ENCODE measurements around the gene HOXC10.

HOXC10 gene

GRCh38 chr12:54004063-54004840 is 19.3 kb downstream of the HOXC10 start:
- no peak for DNase-seq

GRCh38 chr12:54004841-54005530 is 20.0 kb downstream of the HOXC10 start:
- no peak for DNase-seq

- no peak for DNase-seq
Observed at GRCh38 chr12:54005531-54005852, 20.5 kb downstream of the HOXC10 start.

DNA sequence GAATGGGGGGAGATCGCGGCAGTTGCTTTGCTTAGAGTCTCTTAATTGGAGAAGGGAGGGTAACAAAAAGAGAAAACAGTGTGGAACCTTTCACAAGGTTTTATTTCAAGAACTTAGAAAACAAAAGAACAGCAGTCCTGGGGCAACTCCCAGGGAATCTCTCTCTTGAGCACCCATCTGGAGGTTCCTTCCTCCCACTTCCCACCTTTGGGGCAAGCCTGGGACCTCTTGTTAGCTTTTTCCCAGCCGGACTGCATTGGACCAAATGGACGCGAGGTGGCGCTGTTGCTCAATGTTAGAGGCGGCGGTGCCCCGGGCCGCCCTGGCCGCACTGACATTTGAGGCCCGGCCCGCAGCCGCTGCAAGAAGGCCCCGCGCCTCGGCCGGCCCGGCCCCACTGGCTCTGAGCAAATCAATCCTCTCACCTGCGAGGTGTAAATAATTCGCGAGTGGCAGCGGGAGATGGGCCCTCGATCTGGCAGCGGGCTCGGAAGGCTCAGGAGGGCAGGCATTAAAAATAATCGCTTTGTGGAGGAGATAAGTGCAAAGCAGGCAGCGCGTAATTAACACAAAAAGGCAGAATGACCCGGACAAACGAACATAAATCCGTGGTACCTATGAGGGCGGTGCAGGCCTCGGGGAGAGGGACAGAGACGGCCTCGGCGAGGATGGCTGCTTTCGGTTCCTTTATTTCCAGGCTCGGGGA is 21.1 kb downstream of the HOXC10 start:
- DNase-seq = no peak

DNA sequence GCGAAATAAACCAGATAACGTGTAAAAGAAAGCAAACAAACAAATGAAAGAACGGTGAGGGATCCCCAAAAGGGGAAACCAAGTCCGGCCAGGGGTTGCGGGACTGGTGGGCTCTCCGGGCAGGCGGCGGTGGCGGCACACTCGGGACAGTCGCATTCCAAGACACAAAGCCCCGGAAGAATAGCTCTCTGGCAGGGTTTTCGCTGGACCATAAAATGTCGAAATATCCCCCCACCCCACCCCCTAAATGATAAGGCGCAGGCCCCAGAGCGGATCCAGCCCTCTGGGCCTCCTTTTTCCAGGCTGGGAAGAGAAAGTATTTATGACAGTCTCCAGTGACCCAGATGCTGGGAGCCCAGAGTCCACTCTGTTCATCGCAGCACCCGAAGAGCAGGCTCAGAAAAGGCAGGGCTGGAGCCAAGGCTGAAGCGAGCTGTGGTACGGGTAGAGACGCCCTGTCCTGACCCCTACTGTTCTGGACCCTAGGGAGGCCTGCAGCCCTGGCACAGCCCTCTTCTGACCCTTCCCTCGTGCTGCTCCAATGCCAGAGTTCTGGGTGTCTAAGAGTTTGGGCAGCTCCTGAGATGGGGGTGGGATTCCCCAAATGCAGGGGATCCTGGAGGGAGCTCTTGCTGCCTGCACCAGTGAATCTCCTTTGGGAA is 21.7 kb downstream of the HOXC10 start:
- no peak for DNase-seq

GRCh38 chr12:54007538-54008259 is 22.8 kb downstream of the HOXC10 start:
- no peak for DNase-seq

GRCh38 chr12:54008260-54008552 is 23.3 kb downstream of the HOXC10 start:
- DNase-seq = no peak

DNA sequence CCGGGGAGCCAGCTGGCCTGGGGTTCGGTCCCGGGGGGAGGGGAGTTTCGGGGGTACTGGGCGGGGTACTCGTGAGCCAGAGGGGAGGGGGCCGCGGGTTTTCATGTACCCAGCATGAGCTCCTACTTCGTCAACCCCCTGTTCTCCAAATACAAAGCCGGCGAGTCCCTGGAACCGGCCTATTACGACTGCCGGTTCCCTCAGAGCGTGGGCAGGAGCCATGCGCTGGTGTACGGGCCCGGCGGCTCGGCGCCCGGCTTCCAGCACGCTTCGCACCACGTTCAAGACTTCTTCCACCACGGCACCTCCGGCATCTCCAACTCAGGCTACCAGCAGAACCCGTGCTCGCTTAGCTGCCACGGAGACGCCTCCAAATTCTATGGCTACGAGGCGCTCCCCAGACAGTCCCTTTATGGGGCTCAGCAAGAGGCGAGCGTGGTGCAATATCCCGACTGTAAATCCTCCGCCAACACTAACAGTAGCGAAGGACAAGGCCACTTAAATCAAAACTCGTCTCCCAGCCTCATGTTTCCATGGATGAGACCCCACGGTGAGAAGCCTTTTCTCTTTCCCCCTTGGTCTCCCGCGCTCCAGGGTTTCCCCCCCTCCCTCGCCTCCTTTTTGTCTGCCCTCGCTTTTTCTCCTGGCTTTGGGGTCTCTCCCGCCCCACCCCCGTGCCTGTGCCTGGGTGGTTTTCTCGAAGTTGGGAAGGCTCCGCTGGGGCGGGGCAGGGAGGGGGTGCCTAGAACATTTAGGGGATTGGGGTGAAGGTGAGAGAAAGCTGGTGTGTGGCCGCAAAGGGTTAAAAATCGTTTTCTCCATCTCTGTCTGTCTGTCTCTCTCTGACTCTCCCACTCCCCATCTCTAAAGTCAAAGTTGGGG is 24.5 kb downstream of the HOXC10 start:
- no peak for DNase-seq

DNA sequence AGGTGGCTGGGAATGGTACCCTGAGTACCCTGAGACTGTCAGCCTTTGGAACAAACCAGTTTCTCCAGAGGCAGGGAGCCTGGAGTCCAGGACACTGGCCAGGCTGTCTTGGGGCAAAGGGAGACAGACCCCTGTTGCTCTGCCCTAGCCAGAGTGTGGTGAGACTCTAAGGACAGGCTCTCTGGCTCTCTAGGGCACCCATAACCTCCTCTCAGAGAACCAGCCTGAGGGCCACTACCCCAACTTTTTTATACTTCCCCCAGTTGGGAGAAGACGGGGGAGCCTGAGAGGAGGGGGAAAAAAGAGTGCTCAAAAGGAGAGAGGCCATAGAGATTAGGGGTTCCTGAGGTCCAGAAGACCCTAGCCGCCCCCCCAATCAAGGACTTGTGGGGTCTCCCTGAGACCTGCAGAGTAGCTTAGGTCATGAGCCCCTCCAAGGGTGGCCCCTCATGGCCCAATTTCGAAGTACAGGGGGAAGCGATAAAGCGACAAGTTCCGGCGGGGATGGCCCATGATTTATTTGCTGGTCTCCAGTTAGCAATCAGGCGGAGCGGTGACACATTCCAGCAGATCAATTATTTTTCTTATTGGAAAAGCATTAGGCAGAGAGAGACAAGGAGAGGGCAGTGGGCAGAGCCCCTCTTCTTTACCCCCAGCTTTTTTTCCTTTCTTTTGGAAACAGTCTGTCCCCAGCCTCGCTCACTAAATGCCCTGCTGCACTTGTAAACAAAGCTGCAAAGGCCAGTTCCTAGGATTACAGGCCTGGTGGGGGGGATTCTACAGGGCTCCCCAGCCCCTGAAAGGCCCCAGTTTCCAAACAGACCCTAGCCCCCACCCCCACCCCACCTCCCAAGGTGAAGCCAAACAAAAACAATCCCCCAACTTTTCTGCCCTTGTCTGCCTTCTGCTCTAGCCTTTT is 25.4 kb downstream of the HOXC10 start:
- no peak for DNase-seq

GRCh38 chr12:54010972-54011664 is 26.2 kb downstream of the HOXC10 start:
- no peak for DNase-seq

- DNase-seq = no peak
Observed at GRCh38 chr12:54011665-54012532, 27.0 kb downstream of the HOXC10 start.

DNA sequence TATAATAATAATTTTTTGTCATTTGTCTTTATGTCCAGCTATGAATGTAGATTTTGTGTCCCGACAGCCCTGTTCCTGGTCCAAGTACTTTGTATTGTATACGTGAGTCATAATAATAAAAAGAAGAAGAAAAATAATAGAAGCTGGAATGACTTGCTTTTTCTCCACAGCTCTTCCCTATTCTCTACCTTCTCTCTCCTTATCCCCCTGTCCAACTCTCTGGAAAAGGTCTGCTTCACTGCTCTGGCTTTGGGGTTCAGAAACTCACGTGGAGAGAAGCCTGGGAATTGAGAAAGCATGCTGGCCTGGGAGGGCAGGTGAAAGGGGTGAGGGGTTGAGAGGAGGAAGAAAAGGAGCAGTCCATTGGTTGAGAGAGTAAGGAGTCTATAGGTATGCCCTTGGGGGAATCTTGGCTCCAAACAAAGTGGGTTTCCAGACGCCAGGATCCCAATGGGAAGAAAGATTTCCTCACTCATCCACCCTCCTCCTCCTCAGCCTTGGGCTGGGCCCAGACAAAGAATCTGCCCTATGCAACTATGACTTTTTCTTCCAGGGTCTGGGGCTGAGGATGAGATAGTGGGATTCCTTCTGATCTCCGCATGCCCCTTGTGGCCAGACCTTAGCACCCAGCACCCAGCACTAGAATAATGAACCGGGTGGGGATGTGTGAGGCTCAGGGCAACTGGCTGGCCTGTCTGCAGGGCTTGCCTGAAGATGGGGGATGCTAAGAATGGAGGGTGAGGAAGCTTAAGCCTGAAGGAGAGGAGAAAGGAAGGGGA is 27.9 kb downstream of the HOXC10 start:
- DNase-seq = no peak

GRCh38 chr12:54014377-54015017 is 29.6 kb downstream of the HOXC10 start:
- DNase-seq = no peak

DNA sequence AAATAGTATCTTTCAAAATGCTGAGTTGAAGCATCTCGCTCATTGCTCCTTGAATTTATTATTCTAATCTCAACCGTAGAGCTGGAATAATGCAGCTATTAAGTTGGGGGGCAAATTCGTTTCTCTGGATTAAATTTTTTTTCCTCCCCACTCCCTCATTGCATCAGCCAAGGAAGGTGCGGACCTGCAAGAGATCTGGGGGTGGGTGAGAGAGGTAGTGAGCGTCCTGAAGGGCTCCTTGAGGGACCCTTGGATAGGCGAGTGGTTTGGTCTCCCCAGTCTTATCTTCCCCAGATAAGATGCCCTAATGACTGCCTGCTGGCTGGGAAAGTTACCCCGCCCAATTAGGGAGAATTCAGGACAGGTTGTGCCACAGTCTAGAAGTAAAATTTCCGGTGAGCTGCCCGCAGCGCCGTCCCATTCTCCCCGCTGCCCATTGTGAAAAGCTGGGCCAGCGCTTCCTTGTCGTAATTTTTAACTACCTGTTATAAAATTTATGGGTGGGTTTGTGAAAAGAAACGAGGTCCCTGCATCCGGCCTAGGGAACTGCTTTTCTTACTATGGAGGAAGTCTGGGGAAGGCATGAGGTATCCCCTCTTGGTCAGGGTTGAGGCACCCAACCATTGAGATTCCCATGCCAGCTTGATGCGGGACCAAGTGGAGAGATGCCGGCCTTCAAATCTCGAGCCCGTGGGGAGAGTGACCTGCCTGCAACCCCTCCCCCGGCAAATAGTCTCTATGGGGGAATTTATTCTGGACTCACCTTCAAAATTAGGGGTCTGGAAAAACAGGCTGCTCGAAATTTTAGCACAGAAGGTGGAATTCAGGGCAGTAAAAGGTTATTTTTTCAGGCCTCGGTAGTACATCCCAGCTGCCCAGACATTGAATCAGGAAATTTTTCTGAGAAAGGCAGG is 30.3 kb downstream of the HOXC10 start:
- DNase-seq = no peak

- no peak for DNase-seq
Observed at GRCh38 chr12:54016051-54016450, 31.1 kb downstream of the HOXC10 start.

DNA sequence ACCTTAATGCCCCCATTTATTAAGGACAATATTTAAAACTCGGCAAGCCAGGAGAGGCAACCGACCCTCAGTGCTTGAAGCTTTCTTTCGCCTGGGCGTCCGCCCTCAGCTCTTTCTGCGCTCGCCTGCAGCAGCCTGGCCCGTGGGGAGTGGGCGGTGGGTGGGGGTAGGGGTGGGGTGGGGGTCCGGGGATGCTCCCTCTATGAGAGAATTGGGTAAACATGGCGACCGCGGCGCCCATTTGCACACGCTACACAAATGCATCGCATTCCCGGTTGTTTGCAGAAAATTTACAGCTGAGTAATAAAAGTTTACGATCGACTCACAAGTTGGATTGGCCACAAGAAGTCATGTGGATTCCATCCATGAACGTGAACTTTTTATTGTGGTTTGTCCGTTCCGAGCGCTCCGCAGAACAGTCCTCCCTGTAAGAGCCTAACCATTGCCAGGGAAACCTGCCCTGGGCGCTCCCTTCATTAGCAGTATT is 31.6 kb downstream of the HOXC10 start:
- DNase-seq = no peak
